NCI-H1417 (cell line): Measurements from ENCODE around the gene SLC12A9.
"Not testable (repeated sequence)": the region's sequence is repeated elsewhere in the genome, so short reads cannot be mapped to it uniquely, and the experiment has no call there.

ENCODE experiments used
- DNase-seq, 3 experiments: peaks; one replicate each; lab custom pipeline; 2025; lab: John Stamatoyannopoulos, UW

The SLC12A9 gene

DNA sequence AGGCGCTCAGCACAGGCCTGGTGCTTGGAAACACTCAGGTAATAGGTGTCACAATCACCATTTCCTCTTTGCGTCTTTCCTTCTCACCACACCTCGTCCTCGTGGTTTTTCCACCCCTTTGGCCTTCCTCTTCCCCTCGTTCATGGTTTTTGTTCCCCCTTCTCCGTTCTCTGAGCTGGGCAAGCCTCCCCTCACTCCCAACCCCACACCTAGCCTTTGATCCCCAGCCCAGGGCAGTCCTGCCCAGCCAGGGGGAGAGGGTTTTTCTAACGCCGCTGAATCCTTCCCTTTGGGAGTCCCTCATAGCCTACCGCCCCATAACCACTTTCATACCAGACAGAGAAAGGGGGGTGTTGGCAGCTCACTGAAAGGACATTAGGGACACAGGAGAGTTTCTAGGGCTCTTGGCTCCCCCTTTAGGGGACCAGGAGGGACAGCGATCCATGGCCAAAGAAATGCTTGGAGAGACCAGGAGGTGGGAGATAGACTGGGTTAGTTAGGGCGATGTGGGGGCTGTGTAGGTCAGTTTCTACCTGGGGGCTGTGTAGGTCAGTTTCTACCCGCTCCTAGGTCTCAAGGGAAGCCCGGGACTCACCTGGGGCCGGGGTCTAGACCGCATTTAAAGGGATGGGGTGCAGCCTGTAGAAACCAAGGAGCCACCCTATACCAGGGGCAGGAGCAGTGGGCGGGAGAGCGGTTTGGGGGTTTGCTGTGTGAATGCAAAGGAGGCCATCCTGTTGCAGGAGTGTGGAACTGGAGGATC, 26.6 kb upstream of the SLC12A9 start:
- DNase-seq, result peak in 2 of 3 experiments; percentile 38 to 66

DNA sequence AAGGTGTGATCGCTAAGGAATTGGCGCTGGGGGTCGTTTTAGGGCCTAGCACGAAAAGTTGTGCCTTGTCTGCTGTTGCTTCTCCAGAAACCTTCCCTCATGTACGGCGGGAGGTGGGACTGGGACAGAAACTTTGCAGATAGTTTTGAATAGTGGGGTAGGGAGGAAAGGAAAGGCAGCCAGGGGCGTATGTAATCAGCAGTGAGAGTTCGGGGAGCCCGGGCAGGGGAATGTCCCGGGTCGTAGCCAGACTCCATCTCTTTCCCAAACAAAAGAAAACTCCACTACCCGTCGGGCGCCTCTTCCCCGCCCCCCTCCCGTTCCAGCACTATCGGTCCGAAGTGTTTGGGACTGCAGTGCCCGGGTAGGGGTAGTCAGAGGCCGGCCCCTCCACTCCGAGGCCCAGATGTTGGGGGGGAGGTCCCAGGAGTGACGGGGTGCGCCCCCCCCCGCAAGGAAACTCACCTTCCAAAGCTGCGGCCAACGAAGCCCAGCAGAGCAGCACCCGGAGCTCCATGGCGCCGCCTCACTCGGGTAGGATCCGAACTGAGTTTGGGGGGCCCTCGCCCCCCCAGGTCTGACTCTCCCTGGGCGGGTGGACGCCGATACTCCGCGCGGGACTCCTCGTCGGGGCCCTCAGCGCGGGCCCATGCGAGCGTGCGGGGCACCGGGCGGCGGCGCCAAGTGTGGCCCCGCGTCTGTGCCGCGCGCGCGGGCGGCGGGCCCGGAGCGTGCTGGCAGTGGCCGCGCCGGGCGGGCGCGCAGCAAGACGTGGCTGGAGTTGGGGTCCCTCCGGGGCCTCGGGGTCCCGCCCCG, 25.8 kb upstream of the SLC12A9 start:
- no peak for DNase-seq

DNA sequence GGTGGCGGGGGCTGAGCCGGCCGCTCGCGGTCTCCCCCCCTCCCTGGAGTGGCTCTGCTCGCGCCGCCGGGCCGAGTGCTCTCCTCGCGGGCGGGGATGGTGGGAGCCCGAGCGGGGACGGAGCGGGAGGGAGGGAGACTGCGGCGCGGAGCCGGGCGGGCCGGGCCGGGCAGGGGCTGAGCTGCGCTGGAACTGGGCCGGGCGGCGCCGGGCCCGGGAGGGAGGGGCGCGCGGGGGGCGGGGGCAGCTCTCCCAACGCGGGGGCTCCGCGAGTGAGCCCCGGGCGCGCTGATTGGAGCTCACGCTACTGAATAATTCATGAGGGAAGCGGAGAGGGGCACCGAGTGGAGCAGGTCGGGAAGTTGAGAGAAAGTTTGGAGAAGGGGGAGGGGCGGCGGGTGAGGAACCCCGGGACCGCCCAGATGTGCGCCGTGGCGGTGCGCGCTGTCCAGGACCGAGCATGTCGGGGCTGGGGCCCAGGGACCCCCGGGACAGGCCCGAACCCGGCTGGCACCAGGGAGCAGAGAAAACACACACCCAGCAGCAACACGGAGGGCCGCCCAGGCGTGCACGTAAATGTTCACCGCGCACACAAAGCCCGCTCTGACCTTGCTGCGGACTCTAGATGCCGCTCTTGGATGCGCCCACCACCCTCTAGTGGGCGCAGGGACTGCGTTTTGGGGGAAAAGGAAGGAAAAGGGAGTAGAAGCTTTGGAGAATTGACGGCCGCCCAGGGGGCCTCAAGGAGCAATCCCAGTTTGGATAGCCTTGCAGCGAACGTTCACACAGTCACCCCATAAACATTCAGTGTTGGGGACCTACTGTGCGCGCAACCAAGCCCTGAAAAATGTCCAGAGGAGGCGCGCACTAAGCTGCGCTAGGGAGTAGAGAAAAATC, 24.9 kb upstream of the SLC12A9 start, which contains the start of gene EPHB4:
EPHB4 (minus strand) TSS at position 194 of the 897 bp plus-strand sequence. CDS start 493 bp downstream, outside the sequence.
- DNase-seq, result peak in 2 of 3 experiments; percentile 56 to 69

DNA sequence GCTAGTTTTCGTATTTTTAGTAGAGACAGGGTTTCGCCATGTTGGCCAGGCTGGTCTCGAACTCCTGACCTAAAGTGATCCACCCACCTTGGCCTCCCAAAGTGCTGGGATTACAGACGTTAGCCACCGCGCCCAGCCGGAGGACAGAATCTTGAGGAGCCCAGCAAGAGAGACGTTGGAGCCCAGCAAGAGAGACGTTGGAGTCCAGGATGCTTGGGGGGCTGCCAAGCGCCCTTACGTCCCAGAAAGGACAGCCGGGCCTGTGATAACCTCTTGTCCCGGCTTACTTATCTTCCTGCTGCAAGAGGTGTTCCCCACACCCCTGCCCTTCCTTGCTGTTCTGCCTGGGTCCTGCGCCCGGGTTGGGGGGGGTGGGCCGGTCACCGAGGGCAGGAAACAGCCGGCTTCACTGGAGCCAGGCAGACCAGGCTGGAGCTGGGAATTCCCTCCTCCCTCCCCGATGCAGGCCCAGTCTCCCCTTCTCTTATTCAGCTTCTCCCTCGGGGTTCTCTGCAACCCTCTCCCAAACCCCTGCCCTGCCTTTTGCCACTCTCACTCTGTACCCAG, 23.3 kb upstream of the SLC12A9 start:
- no peak for DNase-seq

DNA sequence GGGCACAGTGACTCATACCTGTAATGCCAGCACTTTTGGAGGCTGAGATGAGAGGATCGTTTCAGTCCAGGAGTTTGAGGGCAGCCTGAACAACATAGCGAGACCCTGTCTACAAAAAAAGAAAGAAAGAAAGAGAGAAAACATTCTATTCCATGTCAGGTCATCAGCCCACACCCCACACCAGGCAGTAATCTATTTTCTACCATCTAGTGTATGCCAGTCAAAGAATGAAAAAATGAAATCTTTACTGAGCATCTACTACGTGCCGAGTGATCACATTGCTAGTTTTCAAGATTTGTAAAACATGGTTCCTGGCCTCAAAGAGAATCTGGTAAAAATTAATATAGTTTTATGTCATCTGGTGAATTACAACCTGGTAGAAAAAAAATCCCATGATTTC, 22.1 kb upstream of the SLC12A9 start:
- DNase-seq, result no peak

DNA sequence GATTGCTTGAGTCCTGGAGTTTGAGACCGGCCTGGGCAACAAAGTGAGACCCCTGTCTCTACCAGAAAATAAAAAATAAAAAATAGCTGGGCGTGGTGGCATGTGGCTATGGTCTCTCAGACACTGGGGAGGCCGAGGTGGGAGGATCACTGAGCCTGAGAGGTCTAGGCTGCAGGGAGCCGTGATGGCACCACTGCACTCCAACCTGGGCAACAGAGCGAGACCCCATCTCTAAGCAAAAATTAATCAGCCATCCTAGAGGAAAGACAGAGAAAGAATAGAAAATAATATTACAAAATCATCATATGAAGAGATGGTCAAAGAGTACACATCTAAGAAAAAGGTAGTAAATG, 20.3 kb upstream of the SLC12A9 start:
- no peak for DNase-seq

DNA sequence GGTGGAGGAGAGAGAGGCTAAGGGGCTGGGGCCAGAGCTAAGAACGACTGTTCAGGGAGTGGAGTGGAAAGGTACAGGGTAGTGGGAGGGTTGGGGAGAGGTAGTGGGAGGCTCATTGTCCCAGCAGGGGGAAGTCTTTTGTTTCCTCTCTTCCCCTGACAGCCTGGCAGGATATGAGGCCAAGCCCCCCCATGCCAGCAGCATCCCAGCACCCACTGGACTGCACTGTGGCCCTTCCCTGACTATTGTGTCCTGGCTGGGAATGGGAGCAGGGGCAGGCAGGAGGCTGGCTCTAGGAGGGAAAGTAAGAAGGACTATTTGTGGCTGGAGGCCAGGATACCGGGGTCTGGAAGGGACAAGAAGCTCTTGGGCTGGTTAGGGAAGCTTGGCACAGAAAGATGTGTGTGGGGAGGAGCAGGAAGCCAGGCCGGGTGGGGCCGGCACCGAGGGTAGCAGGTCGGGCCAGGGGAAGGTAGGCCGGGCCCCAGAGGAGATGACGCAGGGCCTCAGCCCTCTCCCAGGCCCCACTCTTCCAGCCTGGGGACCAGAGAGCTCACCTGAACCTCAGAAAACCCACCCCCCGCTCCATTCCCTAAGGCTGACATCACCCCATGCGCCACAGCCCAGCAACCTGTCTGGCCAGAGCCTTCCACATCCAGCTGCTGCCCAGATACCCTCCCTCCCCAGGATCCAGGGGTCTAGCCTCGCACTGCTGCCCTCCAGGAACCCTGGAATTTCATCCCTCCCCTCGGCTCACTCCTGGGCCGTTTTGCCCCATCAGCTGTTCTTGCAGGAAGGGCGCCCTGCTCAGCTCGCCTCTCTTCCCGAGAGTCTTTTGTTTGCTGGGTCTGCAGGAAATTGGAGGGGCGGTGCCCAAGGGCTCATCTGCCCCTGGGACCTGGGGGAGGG, 16.4 kb upstream of the SLC12A9 start:
- no peak for DNase-seq

DNA sequence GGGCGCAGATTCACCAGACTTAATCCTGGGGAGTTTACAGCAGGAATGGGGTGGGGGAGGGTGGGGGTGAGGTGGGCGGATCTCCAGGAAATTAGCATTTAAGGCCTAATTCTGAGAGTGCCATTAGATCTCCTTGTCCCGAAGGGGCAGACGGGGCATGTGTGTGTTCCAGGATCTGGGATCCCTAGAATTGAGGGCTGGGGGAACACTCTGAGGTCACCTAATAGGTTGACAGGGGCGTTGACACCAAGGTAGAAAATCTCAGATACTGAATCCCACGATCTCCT, 15.8 kb upstream of the SLC12A9 start:
- no peak for DNase-seq

DNA sequence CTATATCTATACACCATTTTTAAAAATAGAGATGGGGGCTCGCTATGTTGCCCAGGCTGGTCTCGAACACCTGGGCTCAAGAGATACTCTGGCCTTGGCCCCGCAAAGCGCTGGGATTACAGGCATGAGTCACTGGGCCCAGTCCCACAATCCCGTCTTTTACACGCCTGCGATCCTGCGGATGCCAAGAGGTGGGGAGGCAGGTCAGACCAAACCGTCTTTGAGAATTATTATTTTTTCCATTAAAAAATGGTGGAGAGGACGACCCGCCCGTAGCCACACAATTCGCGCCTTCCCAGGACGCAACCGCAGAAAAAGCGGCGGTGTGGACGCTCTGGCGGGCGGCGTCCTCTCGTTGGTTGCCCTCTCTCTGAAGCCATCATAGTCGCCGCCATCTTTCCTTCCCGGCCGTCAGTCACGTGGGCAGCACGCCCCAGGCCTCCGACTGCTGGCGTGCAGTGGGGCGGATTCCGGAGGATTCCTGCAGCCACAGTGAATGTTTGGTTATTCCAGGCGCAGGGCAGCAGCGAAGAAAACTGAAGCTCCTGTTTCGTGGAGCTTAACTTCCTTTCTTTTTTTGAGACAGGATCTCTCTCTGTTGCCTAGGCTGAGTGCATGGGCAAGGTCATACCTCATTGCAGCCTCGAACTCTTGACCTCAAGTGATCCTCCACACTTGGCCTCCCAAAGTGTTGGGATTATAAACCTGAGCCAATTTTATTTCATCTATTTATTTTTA, 15.2 kb upstream of the SLC12A9 start:
- DNase-seq, result peak; percentile 91 to 96 (median 96)

DNA sequence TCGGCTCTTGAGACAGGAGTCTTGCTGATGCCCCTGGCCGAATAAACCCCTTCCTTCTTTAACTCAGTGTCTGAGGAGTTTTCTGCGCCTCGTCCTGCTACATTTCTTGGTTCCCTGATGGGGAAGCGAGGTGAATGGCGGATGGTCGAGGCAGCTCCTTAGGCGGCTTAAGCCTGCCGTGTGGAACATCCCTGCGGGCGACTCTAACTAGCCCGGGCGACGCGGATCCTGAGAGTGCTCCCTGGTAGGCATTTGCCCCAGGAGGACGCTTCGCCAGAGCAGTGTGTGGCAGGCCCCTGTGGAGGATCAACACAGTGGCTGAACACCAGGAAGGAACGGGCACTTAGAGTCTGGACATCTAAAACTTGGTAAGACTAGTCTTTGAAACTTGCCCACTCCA, 13.2 kb upstream of the SLC12A9 start:
- DNase-seq, result no peak

DNA sequence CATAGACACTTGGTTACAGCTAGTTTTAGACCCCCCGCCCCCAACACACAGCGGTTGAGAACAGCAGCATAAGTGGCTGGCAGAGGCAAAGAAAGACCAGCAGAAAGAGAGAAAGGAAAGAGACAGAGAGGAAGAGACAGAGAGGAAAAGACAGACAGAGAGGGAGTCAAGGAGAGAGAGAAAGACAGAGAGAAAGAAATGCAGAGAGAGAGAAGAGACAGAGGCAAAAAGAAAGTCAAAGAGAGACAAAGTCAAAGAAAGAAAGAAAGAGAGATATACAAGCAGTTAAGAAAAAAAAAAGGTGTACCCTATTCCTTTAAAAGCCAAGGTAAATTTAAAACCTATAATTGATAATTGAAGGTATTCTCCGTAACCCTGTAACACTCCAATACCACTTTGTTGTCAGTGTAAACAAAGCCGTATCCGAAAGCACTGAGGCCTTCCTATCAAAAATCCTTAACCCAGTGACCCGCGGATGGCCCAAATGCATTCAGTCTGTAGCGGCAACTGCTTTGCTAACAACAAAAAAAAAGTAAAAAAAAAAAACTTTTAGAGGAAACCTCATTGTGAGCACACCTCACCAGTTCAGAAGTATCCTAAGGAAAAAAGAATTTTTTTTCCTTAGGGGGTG, 11.9 kb upstream of the SLC12A9 start:
- peak in 1 of 3 experiments; percentile 19 for DNase-seq

DNA sequence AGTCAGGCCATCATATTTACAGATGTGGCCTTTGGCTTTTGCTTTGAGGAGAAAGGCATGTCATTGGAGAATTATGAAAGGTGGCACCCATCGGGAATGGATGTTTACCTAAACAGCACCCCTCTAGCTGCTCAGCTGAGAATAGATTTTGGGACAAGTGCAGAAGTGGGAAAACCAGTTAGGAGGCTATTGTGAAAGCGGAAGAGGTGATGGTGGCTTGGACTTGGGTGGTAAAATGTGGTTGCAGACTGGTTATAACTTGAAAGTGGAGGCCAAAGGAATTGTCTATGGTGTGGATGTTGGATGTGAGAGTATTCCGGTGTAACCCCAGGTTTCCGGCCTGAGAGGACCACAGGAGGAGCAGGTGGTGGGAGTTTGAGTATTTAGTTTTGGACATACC, 5.2 kb upstream of the SLC12A9 start:
- DNase-seq, result no peak

DNA sequence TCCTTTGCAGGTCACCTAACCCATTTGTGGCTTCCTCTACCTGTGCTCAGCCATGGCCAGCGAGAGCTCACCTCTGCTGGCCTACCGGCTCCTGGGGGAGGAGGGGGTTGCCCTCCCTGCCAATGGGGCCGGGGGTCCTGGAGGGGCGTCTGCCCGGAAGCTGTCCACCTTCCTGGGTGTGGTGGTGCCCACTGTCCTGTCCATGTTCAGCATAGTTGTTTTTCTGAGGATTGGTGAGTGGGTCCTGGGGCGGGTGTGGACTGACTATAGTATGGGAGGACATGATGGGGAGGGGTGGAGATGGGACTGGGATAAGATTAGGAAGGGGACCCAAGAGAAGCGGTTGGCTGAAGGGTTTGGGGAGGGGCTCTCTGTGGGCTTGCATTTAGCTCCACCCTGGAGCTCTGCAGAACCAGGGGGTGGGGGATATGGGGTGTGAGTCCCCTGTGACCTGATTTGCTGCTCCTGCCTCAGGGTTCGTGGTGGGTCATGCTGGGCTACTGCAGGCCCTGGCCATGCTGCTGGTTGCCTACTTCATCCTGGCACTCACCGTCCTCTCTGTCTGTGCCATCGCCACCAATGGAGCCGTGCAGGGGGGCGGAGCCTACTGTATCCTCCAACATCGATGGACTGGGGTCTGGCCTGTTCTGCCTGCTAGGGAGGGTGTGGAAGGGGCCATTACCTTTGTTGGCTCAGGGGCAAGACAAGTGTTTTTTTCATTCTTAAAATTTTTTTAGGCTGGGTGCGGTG, 1.8 kb downstream of the SLC12A9 start:
- no peak for DNase-seq

DNA sequence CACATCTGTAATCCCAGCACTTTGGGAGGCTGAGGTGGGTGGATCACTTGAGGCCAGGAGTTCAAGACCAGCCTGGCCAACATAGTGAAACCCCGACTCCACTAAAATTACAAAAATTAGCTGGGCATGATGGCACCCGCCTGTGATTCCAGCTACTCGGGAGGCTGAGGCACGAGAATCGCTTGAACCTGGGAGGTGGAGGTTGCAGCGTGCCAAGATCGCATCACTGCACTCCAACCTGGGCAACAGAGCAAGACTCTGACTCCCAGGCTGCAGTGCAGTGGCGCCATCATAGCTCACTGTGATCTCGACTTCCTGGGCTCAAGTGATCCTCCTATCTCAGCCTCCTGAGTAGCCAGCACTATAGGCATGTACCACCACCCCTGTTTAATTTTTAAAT, 2.4 kb downstream of the SLC12A9 start:
- DNase-seq, result not testable (repeated sequence)

DNA sequence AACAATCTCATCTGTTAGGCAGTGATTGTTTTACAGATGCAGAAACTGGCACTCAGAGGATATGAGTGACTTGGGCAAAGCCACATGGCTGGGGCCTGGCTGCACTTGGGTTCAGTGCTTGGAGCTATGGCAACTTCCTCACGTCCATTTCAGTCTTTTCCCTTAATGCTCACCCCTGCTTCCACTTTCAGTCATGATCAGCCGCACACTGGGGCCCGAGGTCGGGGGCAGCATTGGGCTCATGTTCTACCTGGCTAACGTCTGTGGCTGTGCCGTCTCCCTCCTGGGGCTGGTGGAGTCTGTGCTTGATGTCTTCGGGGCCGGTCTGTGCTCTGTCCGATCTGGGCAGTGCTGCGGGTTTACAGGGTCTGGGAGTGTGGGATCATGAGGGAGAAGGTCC, 3.0 kb downstream of the SLC12A9 start:
- DNase-seq, result no peak

DNA sequence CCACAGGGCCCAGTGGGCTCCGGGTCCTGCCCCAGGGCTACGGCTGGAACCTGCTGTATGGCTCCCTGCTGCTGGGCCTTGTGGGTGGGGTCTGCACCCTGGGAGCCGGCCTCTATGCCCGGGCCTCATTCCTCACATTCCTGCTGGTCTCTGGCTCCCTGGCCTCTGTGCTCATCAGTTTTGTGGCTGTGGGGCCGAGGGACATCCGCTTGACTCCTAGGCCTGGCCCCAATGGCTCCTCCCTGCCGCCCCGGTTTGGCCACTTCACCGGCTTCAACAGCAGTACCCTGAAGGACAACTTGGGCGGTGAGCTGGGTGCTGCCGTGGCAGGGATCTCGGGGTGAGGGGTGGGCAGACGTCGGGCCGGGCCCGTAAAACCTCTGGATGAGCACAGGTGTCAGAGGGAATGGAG, 4.4 kb downstream of the SLC12A9 start:
- DNase-seq, result no peak

DNA sequence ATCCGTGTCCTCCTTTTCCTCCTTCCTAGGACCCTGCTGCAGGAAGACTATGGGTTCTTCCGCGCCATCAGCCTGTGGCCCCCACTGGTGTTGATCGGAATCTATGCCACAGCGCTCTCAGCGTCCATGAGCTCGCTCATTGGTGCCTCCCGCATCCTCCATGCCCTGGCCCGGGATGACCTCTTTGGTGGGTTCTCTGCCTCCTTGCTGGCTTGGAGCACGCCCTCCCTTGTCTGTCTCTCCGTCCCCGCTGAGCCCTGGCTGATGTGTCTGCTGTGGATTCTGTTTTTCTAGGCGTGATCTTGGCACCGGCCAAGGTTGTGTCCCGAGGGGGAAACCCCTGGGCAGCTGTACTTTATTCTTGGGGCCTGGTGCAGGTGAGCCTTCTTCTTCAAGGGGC, 7.3 kb downstream of the SLC12A9 start:
- DNase-seq, result no peak

DNA sequence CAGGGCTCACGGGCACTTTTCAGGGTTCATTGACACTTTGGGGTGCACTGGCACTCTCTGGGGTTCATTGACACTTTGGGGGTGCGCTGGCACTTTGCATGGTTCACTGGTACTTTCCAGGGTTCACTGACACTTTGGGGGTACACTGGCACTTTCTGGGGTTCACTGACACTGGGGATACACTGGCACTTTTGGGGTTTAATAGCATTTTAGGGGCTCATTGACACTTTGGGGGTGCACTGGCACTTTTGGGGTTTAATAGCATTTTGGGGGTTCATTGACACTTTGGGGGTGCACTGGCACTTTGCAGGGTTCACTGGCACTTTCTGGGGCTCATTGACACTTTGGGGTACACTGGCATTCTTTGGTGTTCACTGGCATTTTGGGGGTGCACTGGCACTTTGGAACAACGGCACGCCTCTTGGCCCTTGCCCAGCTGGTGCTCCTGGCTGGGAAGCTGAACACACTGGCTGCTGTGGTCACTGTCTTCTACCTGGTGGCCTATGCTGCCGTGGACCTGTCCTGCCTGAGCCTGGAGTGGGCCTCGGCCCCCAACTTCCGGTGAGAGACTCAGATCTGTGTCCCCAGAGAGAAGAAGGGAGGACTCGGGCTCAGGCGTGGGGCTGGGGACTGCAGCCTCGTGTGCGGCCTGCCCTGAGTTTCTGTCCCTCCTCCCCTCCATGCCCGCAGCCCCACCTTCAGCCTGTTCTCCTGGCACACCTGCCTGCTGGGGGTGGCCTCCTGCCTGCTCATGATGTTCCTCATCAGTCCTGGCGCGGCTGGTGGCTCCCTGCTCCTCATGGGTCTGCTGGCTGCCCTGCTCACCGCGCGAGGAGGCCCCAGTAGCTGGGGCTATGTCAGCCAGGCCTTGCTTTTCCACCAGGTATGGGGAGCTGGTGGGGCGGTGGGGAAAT, 8.4 kb downstream of the SLC12A9 start:
- no peak for DNase-seq
